ENCODE measurements around the gene PDLIM7.

PDLIM7 gene

GRCh38 chr5:177468685-177469628 is 28.4 kb downstream of the PDLIM7 start:
- no peak for DNase-seq (ENCODE audit: low read depth, low spot score)
- no peak overlapping the region for H3K4me3 ChIP-seq (ENCODE audit: low read length)

- H3K4me3 ChIP-seq (ENCODE audit: low read length) = no peak overlapping the region
- DNase-seq (ENCODE audit: low read depth, low spot score) = no peak
These were observed 29.1 kb downstream of the PDLIM7 start for GRCh38 chr5:177468329-177468684.

- H3K4me3 ChIP-seq (ENCODE audit: low read length) = no peak overlapping the region
- DNase-seq (ENCODE audit: low read depth, low spot score) = no peak
These were observed 30.0 kb downstream of the PDLIM7 start for GRCh38 chr5:177467436-177467835.

- DNase-seq (ENCODE audit: low read depth, low spot score) = no peak
- H3K4me3 ChIP-seq (ENCODE audit: low read length) = no peak overlapping the region
These were observed 30.5 kb downstream of the PDLIM7 start for GRCh38 chr5:177466861-177467260.

- no peak overlapping the region for H3K4me3 ChIP-seq (ENCODE audit: low read length)
- DNase-seq (ENCODE audit: low read depth, low spot score) = no peak
These were observed 32.4 kb downstream of the PDLIM7 start for GRCh38 chr5:177465044-177465443.

GRCh38 chr5:177462021-177462670 is 35.3 kb downstream of the PDLIM7 start:
- DNase-seq (ENCODE audit: low read depth, low spot score) = no peak
- no peak overlapping the region for H3K4me3 ChIP-seq (ENCODE audit: low read length)

GRCh38 chr5:177459819-177460628 is 37.4 kb downstream of the PDLIM7 start:
- DNase-seq (ENCODE audit: low read depth, low spot score) = no peak
- no peak overlapping the region for H3K4me3 ChIP-seq (ENCODE audit: low read length)

- no peak for DNase-seq (ENCODE audit: low read depth, low spot score)
- H3K4me3 ChIP-seq (ENCODE audit: low read length) = no peak overlapping the region
These were observed 38.0 kb downstream of the PDLIM7 start for GRCh38 chr5:177459357-177459756.

- no peak for DNase-seq (ENCODE audit: low read depth, low spot score)
These were observed 38.5 kb downstream of the PDLIM7 start for GRCh38 chr5:177458912-177459350.

GRCh38 chr5:177457852-177458681 is 39.3 kb downstream of the PDLIM7 start:
- no peak for DNase-seq (ENCODE audit: low read depth, low spot score)
- no peak overlapping the region for H3K4me3 ChIP-seq (ENCODE audit: low read length)

More at GRCh38 chr5:177458912-177459350, 38.5 kb downstream of the PDLIM7 start:
- H3K4me3 ChIP-seq (ENCODE audit: low read length) = no peak overlapping the region

GRCh38 chr5:177456976-177457851 is 40.2 kb downstream of the PDLIM7 start:
- peak; percentile 89 for DNase-seq (ENCODE audit: low read depth, low spot score)
- H3K4me3 ChIP-seq (ENCODE audit: low read length) = no peak overlapping the region

GRCh38 chr5:177456591-177456964 is 40.8 kb downstream of the PDLIM7 start:
- DNase-seq (ENCODE audit: low read depth, low spot score) = no peak
- H3K4me3 ChIP-seq (ENCODE audit: low read length) = no peak overlapping the region

GRCh38 chr5:177455661-177456590 is 41.5 kb downstream of the PDLIM7 start:
- peak; percentile 92 for DNase-seq (ENCODE audit: low read depth, low spot score)
- H3K4me3 ChIP-seq (ENCODE audit: low read length) = peak overlapping the region; percentile 68

- DNase-seq (ENCODE audit: low read depth, low spot score) = peak; percentile 88
- peak overlapping the region; percentile 68 for H3K4me3 ChIP-seq (ENCODE audit: low read length)
These were observed 42.3 kb downstream of the PDLIM7 start for GRCh38 chr5:177455036-177455660.

GRCh38 chr5:177454397-177455035 is 42.9 kb downstream of the PDLIM7 start:
- DNase-seq (ENCODE audit: low read depth, low spot score) = peak; percentile 68
- H3K4me3 ChIP-seq (ENCODE audit: low read length) = peak overlapping the region; percentile 68

- peak overlapping the region; percentile 68 for H3K4me3 ChIP-seq (ENCODE audit: low read length)
- DNase-seq (ENCODE audit: low read depth, low spot score) = no peak
These were observed 43.5 kb downstream of the PDLIM7 start for GRCh38 chr5:177453852-177454396.
